ENCODE results near the gene NNMT. TPM values are rescaled to one million over a fixed set of nuclear protein-coding genes. Genes with fewer than 3 reads are reported as not detected.

The NNMT gene
- total RNA-seq, 2 donors from 2014 or later: 631 to 647 TPM

Other genes with a start within 250 kb of the NNMT start
- gene ZBTB16, start 236.7 kb upstream of the NNMT start, total RNA-seq: 100 to 1,000 TPM; 188 to 208 TPM
- 1 to 10 TPM; 2.4 to 4.1 TPM for gene C11orf71, start 104.1 kb downstream of the NNMT start, total RNA-seq
- gene RBM7, start 104.3 kb downstream of the NNMT start, total RNA-seq: 10 to 100 TPM; 21.0 to 23.2 TPM
- gene REXO2, start 143.1 kb downstream of the NNMT start, total RNA-seq: 100 to 1,000 TPM; 104 to 132 TPM

Data from posterior vena cava (tissue), 2 donors.